Anterior cingulate cortex (tissue), 58 donors: Measurements from ENCODE around the gene FAM20A.
A peak's percentile ranks its signal among the peaks of the same experiment; 100 is the strongest.

Source experiments
- DNase-seq, 58 donors: peaks; one replicate each; lab custom pipeline; 2025; lab: John Stamatoyannopoulos, UW

FAM20A gene

GRCh38 chr17:68600931-68601564, at the start of gene FAM20A:
FAM20A (minus strand) TSS chr17:68601367; CDS start chr17:68600666, 701 bp downstream.
- peak in 5 of 58 donors; percentile 11 to 40 (median 20) for DNase-seq

- no peak for DNase-seq
These were observed 48.2 kb upstream of the FAM20A start for GRCh38 chr17:68649324-68649723.

- no peak for DNase-seq
These were observed 45.7 kb upstream of the FAM20A start for GRCh38 chr17:68646626-68647526.

- no peak for DNase-seq
These were observed 40.9 kb upstream of the FAM20A start for GRCh38 chr17:68642118-68642412.

- no peak for DNase-seq
These were observed 40.3 kb upstream of the FAM20A start for GRCh38 chr17:68641276-68642117.

GRCh38 chr17:68640242-68640989, 39.2 kb upstream of the FAM20A start:
- no peak for DNase-seq

- no peak for DNase-seq
These were observed 33.2 kb upstream of the FAM20A start for GRCh38 chr17:68634345-68634876.

- DNase-seq = no peak
These were observed 27.4 kb upstream of the FAM20A start for GRCh38 chr17:68628576-68628957.

GRCh38 chr17:68627956-68628575, 26.9 kb upstream of the FAM20A start:
- no peak for DNase-seq

- DNase-seq = no peak
These were observed 23.2 kb upstream of the FAM20A start for GRCh38 chr17:68624381-68624780.

GRCh38 chr17:68623811-68624210, 22.6 kb upstream of the FAM20A start:
- DNase-seq = no peak

- DNase-seq = no peak
These were observed 21.3 kb upstream of the FAM20A start for GRCh38 chr17:68622423-68622822.

- DNase-seq = no peak
These were observed 19.9 kb upstream of the FAM20A start for GRCh38 chr17:68621065-68621464.

- DNase-seq = no peak
These were observed 15.2 kb upstream of the FAM20A start for GRCh38 chr17:68616334-68616733.

- DNase-seq = no peak
These were observed 13.6 kb upstream of the FAM20A start for GRCh38 chr17:68614718-68615117.

- peak in 4 of 58 donors; percentile 0 to 8 (median 3) for DNase-seq
These were observed 12.7 kb upstream of the FAM20A start for GRCh38 chr17:68613739-68614298.

- DNase-seq = no peak
These were observed 11.7 kb upstream of the FAM20A start for GRCh38 chr17:68612923-68613292.

- DNase-seq = no peak
These were observed 11.2 kb upstream of the FAM20A start for GRCh38 chr17:68612209-68612922.
